Smooth muscle cell (in vitro differentiated cells): ENCODE data around the gene HEXD. TPM values are rescaled to one million over a fixed set of nuclear protein-coding genes. Genes with fewer than 3 reads are reported as not detected.

Experiments used
- DNase-seq: peaks from one replicate; lab custom pipeline; 2025; ENCODE audit not compliant: unreplicated experiment; lab: John Stamatoyannopoulos, UW
- H2AFZ ChIP-seq: fragments of 200-600 bp; sonication (generic); 2 replicates; pipeline ENCODE4 v1.6.0; 2016; ENCODE audit warnings: antibody characterized with exemption, low read depth, mild to moderate bottlenecking
- H3F3A ChIP-seq: fragments of 200-600 bp; sonication (generic); 2 replicates; pipeline ENCODE4 v1.6.0; 2017; ENCODE audit warnings: antibody characterized with exemption, low read depth
- H3K27ac ChIP-seq: fragments of 200-600 bp; sonication (generic); 2 replicates; pipeline ENCODE4 v1.5.1; 2016; ENCODE audit warnings: low read depth, mild to moderate bottlenecking
- H3K27me3 ChIP-seq: fragments of 200-600 bp; sonication (generic); 2 replicates; pipeline ENCODE4 v1.6.1; 2016; ENCODE audit warnings: low read depth, mild to moderate bottlenecking
- H3K36me3 ChIP-seq: fragments of 200-600 bp; sonication (generic); 2 replicates; pipeline ENCODE4 v1.5.1; 2016; ENCODE audit warnings: low read depth
- H3K4me1 ChIP-seq: fragments of 200-600 bp; sonication (generic); 2 replicates; pipeline ENCODE4 v1.5.1; 2016; ENCODE audit warnings: low read depth
- H3K4me2 ChIP-seq: fragments of 200-600 bp; sonication (generic); 2 replicates; pipeline ENCODE4 v1.6.0; 2016; ENCODE audit warnings: mild to moderate bottlenecking
- H3K4me3 ChIP-seq: fragments of 200-600 bp; sonication (generic); 2 replicates; pipeline ENCODE4 v1.5.1; 2016; ENCODE audit warnings: mild to moderate bottlenecking
- H3K79me2 ChIP-seq: fragments of 200-600 bp; sonication (generic); 2 replicates; pipeline ENCODE4 v1.6.0; 2016; ENCODE audit warnings: low read depth, mild to moderate bottlenecking
- H3K9ac ChIP-seq: fragments of 200-600 bp; sonication (generic); 2 replicates; pipeline ENCODE4 v1.6.0; 2016; ENCODE audit warnings: low read depth
- H3K9me3 ChIP-seq: fragments of 200-600 bp; sonication (generic); replicated peaks from 2 replicates; pipeline ENCODE4 v1.5.1; 2016; ENCODE audit warnings: low read depth
- H4K20me1 ChIP-seq: fragments of 200-600 bp; sonication (generic); 2 replicates; pipeline ENCODE4 v1.6.0; 2016; ENCODE audit warnings: low read depth
- CTCF ChIP-seq: fragments of 200-600 bp; sonication (generic); IDR thresholded peaks from 2 replicates; pipeline ENCODE4 v1.5.1; 2017; ENCODE audit warnings: borderline replicate concordance, mild to moderate bottlenecking, antibody characterized with exemption; ENCODE audit not compliant: insufficient read depth, poor library complexity, severe bottlenecking
- WGBS: methylation state at CpG from one replicate; pipeline ENCODE4 v1.1.7; 2016; ENCODE audit warnings: low lambda C conversion rate; 5-methylcytosine and 5-hydroxymethylcytosine counted together
- polyA plus RNA-seq: library from polyadenylated mRNA; unstranded; fragments of >200 nt; fragmentation: Nextera tagmentation; extraction: Ambion mirVana; gene quantifications from 2 replicates; pipeline ENCODE4 v1.2.1, GENCODE V29; 2016
- total RNA-seq: library from RNA; depleted of rRNA; stranded (reverse); fragments of >200 nt; gene quantifications from 2 replicates; pipeline ENCODE4 v1.2.3, GENCODE V29; 2014

HEXD gene
- total and polyA plus RNA-seq, 2 experiments from 2014 or later, result 1.5 to 9.2 TPM

GRCh38 chr17:82489851-82490511 is 71.8 kb downstream of the HEXD start:
- H3K4me2 ChIP-seq, result no peak overlapping the region
- H3K4me3 ChIP-seq, result no peak overlapping the region
- H4K20me1 ChIP-seq, result peaks cover 5% of the 10 kb centered on the region
- H3K9ac ChIP-seq, result no peak overlapping the region
- no peak for DNase-seq
- WGBS, result 92% methylated on average over 21 of the region's 21 CpGs
- H2AFZ ChIP-seq, result no peak overlapping the region
- H3K9me3 ChIP-seq, result no peaks in the 10 kb centered on the region
- no peaks in the 10 kb centered on the region for H3K79me2 ChIP-seq
- H3K36me3 ChIP-seq, result no peaks in the 10 kb centered on the region
- no peaks in the 10 kb centered on the region for H3F3A ChIP-seq
- no peaks in the 10 kb centered on the region for H3K4me1 ChIP-seq
- H3K27ac ChIP-seq, result no peak overlapping the region
- TF ChIP-seq CTCF, result no peak
- no peaks in the 10 kb centered on the region for H3K27me3 ChIP-seq

GRCh38 chr17:82490512-82491195 is 72.5 kb downstream of the HEXD start:
- no peak overlapping the region for H2AFZ ChIP-seq
- H3F3A ChIP-seq, result peaks cover 4% of the 10 kb centered on the region
- no peak for TF ChIP-seq CTCF
- 93% methylated on average over 25 of the region's 25 CpGs for WGBS
- no peak overlapping the region for H3K4me3 ChIP-seq
- no peaks in the 10 kb centered on the region for H3K36me3 ChIP-seq
- H3K9ac ChIP-seq, result no peak overlapping the region
- peaks cover 5% of the 10 kb centered on the region for H4K20me1 ChIP-seq
- DNase-seq, result no peak
- H3K4me2 ChIP-seq, result no peak overlapping the region
- H3K9me3 ChIP-seq, result no peaks in the 10 kb centered on the region
- H3K4me1 ChIP-seq, result no peaks in the 10 kb centered on the region
- no peaks in the 10 kb centered on the region for H3K27me3 ChIP-seq
- no peak overlapping the region for H3K27ac ChIP-seq
- H3K79me2 ChIP-seq, result no peaks in the 10 kb centered on the region

- no peak for TF ChIP-seq CTCF
- 97% methylated on average over 10 of the region's 10 CpGs for WGBS
- no peak overlapping the region for H3K9ac ChIP-seq
Measured at GRCh38 chr17:82491196-82491530, 73.0 kb downstream of the HEXD start.

More at GRCh38 chr17:82491196-82491530, 73.0 kb downstream of the HEXD start:
- Histone ChIP-seq H3K9me3 (no peaks in the 10 kb centered on the region), H4K20me1 (peaks cover 5% of the 10 kb centered on the region), H3K4me2 (no peak overlapping the region), H3K27me3 (no peaks in the 10 kb centered on the region), H3F3A (peaks cover 4% of the 10 kb centered on the region), H3K4me1 (no peaks in the 10 kb centered on the region), H2AFZ (no peak overlapping the region), H3K4me3 (no peak overlapping the region), H3K27ac (no peak overlapping the region), H3K79me2 (no peaks in the 10 kb centered on the region), H3K36me3 (no peaks in the 10 kb centered on the region)
- no peak for DNase-seq
